HG02588 (cell line): ENCODE results near the gene DIDO1.
"Not testable (repeated sequence)": the region's sequence is repeated elsewhere in the genome, so short reads cannot be mapped to it uniquely, and the experiment has no call there.

Experiments
- ATAC-seq: cut with Tn5 transposase; IDR thresholded peaks from one replicate; pipeline ENCODE4 v1.9.1; 2021; ENCODE audit warnings: mild to moderate bottlenecking, moderate library complexity; ENCODE audit not compliant: unreplicated experiment

The DIDO1 gene

GRCh38 chr20:62962891-62963613 lies 36.7 kb upstream of the DIDO1 start:
- ATAC-seq = no peak

GRCh38 chr20:62962221-62962879 lies 36.0 kb upstream of the DIDO1 start:
- no peak for ATAC-seq

- ATAC-seq = no peak
Measured at GRCh38 chr20:62961799-62962198, 35.5 kb upstream of the DIDO1 start.

- no peak for ATAC-seq
Measured at GRCh38 chr20:62961310-62961783, 35.0 kb upstream of the DIDO1 start.

GRCh38 chr20:62960446-62961309 lies 34.4 kb upstream of the DIDO1 start:
- not testable (repeated sequence) for ATAC-seq

GRCh38 chr20:62959998-62960436 lies 33.7 kb upstream of the DIDO1 start:
- no peak for ATAC-seq

GRCh38 chr20:62959101-62959971 lies 33.0 kb upstream of the DIDO1 start:
- ATAC-seq = no peak

GRCh38 chr20:62958388-62959100 lies 32.2 kb upstream of the DIDO1 start:
- no peak for ATAC-seq

GRCh38 chr20:62957136-62958117 lies 31.1 kb upstream of the DIDO1 start:
- no peak for ATAC-seq

GRCh38 chr20:62956387-62957135 lies 30.3 kb upstream of the DIDO1 start:
- ATAC-seq = no peak

GRCh38 chr20:62955519-62956386 lies 29.4 kb upstream of the DIDO1 start:
- ATAC-seq = no peak

- ATAC-seq = peak; percentile 73
Measured at GRCh38 chr20:62953839-62954703, 27.8 kb upstream of the DIDO1 start.

- peak; percentile 1 for ATAC-seq
Measured at GRCh38 chr20:62952968-62953838, 26.9 kb upstream of the DIDO1 start.

GRCh38 chr20:62952373-62952967 lies 26.2 kb upstream of the DIDO1 start, which contains the start of gene SLC17A9:
TSS of gene SLC17A9 (plus strand) at chr20:62952709. CDS start at chr20:62952831, 122 bp downstream.
- peak; percentile 50 for ATAC-seq
